Breast epithelium (tissue), 3 donors: Measurements from ENCODE around the gene GPR17.

Experiments used
- POLR2A ChIP-seq: fragments of 450-650 bp; IDR thresholded peaks from one replicate; pipeline ENCODE4 v1.6.1; 2016; ENCODE audit warnings: antibody characterized with exemption, mild to moderate bottlenecking, moderate library complexity
- POLR2AphosphoS5 ChIP-seq, 3 donors: sonication (generic); formaldehyde crosslinking; IDR thresholded peaks; one replicate each; pipeline ENCODE4 v1.6.1; 2017; ENCODE audit warnings: antibody characterized with exemption in 3 of 3
- TF ChIP-seq, protein P1 (sequence below), 3 donors: fragments of 450-650 bp; IDR thresholded peaks; one replicate each; pipeline ENCODE4 v1.5.1; 2016 to 2017; ENCODE audit warnings: antibody characterized with exemption in 3 of 3, mild to moderate bottlenecking in 3 of 3, moderate library complexity in 3 of 3

DNA sequence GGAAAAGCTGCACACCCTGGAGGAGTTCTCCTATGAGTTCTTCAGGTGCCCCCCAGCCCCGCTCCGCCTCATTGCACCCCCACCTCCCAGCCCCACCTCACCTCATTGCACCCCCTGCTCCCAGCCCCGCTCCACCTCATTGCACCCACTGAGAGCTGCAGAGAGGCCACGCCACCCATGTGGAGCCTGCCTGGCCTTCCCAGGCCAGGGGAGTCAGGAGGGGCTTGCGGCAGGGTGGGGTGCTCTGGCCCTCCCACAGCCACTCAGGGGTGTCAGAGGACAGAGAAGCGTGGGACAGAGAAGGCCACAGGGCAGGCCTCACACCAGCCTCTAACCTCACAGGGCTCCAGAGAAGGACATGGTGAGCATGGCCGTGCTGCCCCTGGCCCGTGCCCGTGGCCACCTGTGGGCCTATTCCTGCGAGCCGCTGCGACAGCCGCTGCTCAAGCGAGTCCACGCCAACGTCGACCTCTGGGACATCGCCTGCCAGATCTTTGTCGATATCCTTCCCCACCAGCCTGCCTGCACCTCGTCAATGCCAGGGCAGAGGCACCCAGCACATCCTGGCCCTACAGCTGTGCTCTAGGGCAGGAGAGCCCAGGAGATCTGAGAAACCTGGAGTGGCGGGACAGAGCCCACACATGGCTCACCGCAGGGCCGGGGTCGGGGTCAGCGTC lies 15.0 kb upstream of the GPR17 start:
- TF ChIP-seq, protein P1, sequence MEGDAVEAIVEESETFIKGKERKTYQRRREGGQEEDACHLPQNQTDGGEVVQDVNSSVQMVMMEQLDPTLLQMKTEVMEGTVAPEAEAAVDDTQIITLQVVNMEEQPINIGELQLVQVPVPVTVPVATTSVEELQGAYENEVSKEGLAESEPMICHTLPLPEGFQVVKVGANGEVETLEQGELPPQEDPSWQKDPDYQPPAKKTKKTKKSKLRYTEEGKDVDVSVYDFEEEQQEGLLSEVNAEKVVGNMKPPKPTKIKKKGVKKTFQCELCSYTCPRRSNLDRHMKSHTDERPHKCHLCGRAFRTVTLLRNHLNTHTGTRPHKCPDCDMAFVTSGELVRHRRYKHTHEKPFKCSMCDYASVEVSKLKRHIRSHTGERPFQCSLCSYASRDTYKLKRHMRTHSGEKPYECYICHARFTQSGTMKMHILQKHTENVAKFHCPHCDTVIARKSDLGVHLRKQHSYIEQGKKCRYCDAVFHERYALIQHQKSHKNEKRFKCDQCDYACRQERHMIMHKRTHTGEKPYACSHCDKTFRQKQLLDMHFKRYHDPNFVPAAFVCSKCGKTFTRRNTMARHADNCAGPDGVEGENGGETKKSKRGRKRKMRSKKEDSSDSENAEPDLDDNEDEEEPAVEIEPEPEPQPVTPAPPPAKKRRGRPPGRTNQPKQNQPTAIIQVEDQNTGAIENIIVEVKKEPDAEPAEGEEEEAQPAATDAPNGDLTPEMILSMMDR (IDR thresholded peaks at IDR 0.05): no peak
- TF ChIP-seq POLR2A: no peak
- no peak for TF ChIP-seq POLR2AphosphoS5 (IDR thresholded peaks at IDR 0.05)
